ENCODE data around the gene KIRREL1.

- no peak for TF ChIP-seq EZH2 (IDR thresholded peaks at IDR 0.05; ENCODE audit: borderline replicate concordance, low read length)
- TF ChIP-seq, protein P1, sequence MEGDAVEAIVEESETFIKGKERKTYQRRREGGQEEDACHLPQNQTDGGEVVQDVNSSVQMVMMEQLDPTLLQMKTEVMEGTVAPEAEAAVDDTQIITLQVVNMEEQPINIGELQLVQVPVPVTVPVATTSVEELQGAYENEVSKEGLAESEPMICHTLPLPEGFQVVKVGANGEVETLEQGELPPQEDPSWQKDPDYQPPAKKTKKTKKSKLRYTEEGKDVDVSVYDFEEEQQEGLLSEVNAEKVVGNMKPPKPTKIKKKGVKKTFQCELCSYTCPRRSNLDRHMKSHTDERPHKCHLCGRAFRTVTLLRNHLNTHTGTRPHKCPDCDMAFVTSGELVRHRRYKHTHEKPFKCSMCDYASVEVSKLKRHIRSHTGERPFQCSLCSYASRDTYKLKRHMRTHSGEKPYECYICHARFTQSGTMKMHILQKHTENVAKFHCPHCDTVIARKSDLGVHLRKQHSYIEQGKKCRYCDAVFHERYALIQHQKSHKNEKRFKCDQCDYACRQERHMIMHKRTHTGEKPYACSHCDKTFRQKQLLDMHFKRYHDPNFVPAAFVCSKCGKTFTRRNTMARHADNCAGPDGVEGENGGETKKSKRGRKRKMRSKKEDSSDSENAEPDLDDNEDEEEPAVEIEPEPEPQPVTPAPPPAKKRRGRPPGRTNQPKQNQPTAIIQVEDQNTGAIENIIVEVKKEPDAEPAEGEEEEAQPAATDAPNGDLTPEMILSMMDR (IDR thresholded peaks at IDR 0.05; ENCODE audit: low read length), result no peak
Observed at GRCh38 chr1:157959750-157960149, 33.7 kb upstream of the KIRREL1 start.
